ELF-1 (cell line): ENCODE data around the gene PUDP.
"Not testable (repeated sequence)": the region's sequence is repeated elsewhere in the genome, so short reads cannot be mapped to it uniquely, and the experiment has no call there.

ENCODE experiments used
- DNase-seq: peaks from one replicate; pipeline ENCODE4 v3.0.0-alpha.2; 2016; ENCODE audit warnings: low read depth, low spot score

PUDP gene

GRCh38 chrX:7109838-7110793 is 37.8 kb downstream of the PUDP start:
- DNase-seq, result peak; percentile 58

DNA sequence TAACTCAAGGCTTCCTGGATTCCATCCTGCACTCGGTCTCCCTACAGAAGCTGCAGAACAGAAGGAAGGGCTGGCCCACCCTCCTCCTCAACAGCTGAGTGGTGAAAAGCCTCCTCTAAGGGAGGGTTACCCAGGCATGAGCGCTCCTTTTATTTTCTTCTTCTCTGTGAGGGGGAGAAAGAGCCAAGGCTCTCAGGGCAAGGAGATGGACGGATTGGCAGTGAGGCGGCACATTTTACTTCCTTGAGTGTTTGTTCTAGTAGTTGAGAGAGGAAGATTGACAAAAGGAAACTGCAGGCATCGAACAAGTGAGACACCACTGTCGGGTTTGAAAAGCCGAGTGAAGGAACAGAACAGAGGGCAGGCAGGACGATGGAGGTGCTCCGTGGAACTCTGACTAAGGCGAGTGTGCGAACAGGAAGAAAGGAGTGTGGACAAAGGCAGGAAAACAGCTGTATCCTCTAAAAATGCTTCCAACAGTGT is 38.9 kb downstream of the PUDP start:
- no peak for DNase-seq

DNA sequence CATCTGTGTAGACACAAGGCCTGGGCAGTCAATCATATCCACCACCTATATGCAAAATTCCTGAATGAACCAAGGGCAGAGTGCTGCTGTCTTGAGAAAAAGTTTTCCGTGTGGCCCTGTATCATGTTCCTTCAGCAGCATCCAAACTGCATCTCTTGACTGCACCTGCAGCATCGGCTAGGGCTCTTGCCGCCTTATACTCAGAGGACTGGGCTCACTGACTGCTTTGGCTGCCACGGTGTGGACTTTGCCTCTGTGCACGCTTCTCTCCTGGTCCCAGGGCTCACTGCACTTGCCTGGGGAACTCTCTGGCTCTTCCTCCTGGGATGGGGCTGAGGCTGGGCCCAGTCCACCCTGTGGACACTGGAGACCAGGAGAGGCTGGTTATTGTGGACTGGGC is 39.9 kb downstream of the PUDP start:
- DNase-seq, result no peak

DNA sequence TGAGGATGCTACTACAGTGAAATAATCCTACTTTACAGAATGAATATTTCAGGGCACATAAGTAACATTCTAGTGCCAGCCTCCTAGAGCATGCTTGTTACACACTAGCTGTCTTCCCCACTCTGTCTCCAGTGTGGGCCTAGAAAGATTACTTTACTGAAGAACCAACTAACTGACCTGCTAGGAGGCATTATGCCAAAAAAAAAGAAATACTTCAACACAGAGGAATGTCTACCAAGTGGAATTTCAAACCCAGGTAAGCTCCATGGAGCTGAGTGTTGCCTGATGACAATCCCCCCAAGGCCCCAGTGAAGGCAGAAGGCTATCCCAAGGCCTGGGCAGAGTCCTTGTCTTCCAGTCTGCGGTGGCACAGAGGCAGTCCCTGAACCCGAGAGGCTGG is 41.3 kb downstream of the PUDP start:
- DNase-seq, result no peak

DNA sequence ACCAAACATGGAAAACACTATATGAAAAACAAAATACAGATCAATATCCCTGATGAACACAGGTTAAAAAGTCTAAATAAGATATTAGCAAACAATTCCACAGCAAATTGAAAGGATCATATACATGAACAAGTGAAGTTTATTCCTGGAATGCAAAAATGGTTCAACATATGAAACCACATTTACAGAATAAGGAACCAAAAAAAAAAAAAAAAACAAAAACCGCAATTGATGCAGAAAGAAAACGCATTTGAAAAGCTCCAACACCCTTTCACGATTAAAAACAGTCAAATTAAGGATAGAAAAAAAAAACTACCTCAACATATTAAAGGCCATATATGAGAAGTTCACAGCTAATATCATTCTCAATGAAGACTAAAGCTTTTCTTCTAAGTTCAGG is 45.8 kb downstream of the PUDP start:
- no peak for DNase-seq

- peak; percentile 29 for DNase-seq
These were observed 47.9 kb downstream of the PUDP start for GRCh38 chrX:7100022-7100421.

- not testable (repeated sequence) for DNase-seq
These were observed 52.3 kb downstream of the PUDP start for GRCh38 chrX:7095657-7096056.

- DNase-seq, result no peak
These were observed 54.6 kb downstream of the PUDP start for GRCh38 chrX:7093305-7093704.

DNA sequence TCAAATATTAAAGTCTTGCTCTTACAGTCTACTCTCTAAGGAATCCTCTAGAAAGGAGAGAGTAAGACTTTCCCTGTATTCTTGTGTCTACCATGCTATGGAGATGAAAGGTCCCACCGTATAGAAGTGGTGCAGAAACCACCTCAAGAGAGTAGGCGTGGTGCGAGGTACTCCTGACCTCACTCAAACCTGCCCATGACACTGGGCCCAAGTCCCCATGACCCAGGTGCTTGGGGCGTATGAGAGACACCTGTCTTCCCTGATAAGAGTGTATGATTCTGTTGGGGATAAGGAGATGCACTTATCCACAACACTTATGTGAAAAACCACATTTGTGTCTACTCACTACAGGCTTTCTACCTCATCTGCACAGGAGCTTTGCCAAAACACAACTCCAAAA is 55.4 kb downstream of the PUDP start:
- no peak for DNase-seq

DNA sequence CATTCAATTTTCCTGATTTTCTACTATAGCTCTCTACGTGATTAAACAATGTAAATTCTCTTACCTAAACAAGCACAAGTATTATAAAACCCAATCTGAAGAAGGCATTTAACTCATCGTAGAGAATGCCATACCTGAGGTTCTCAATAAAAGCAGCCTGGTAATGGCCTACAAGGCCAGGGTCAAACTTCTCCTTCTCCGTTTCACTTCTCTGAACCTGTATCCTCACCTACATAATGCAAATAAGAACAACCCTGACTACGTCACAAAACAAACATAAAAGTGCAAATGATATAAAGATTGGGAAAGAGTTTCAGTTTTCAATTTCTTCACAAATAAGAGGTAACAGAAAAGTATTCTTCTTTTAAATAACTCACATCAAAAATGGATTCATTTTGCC is 56.0 kb downstream of the PUDP start:
- no peak for DNase-seq

DNA sequence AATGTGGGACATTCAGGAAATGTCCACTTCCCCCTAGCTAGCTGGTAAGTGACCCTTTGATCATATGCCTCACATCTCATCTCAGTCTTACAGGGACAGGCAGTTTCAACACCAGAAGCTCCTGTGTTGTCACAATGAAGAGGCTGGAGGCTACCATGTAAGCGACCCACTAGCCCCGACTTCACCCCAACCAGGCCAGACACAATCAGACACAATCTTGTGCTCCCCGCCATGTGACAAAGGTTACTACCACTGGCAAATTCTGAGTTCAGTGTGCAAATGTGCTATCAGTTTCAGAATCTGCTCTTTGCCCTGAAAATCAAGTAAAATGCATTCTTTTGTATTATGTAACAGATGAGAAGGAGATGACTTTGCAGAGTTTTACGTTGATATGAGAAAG is 57.3 kb downstream of the PUDP start:
- DNase-seq, result no peak

DNA sequence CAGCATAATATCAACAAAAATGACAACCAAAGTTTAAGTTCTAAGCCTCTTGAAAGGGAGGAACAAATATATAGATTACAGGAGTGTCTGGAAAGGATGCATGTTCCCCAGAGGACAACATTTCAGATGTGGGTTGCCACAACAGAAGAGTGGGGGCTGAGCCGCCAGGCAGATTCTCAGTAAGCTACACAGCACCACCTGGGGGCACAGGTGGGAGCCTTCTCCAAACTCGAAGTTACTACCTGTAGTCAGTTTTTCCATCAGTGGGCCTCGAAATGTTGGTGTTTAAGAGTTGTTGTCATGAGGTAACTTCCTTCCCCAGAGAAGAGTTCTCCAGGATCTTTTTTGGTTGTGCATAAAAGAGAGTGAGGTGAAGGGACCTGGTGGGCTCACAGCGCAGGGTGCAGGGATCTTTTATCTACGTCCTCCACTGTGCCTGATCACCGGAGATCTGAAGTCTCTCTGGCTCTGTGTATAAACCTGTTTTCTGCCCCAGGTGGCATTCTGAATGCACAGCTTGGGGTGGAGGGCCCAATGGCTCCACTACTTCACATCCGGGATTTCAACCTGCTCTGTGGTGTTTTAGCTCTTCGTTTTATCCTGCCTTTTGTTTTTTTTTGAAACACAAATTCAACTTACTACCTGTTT is 58.9 kb downstream of the PUDP start:
- DNase-seq, result peak; percentile 50

GRCh38 chrX:7086384-7086783 is 61.6 kb downstream of the PUDP start:
- peak; percentile 40 for DNase-seq

DNA sequence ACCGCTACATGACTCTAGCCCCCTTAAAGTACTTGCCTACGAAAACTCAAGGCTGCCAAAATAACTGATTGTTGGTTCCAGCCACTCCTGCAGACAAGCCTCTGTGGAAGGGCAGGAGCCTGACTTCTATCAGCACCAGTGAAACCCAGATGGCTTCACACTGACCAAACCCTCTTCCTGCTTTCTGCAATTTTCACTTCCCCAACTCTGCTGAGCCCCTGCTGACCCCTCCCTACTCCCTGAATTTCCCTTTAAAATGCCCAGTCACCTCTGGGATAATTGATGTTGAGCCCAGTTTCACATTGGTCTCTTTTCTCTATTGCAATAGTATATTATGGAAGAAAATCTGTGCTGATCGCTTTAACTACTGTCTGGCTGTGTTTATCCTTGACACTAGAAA is 62.1 kb downstream of the PUDP start:
- DNase-seq, result no peak

DNA sequence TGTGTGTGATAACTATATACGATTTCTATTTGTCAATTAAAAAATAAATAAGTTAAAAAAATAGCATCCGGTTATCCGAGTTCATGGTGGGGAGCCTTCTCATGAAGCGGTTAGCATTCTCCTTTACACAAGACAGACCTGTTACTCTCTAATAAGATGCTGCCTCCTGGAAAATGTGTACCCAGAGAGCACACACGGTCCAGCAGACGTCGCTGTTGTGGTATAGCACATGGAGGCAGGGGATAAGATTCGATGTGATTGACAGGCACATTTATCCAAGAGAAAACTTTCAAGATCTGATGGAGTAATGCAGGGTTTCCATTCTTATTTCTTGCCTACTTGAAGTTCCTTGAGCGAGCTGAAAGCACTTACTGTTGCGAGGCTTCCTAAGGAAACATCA is 63.1 kb downstream of the PUDP start:
- no peak for DNase-seq

GRCh38 chrX:7083468-7084396 is 64.2 kb downstream of the PUDP start:
- DNase-seq, result peak; percentile 16

- DNase-seq, result no peak
These were observed 64.9 kb downstream of the PUDP start for GRCh38 chrX:7083021-7083420.

DNA sequence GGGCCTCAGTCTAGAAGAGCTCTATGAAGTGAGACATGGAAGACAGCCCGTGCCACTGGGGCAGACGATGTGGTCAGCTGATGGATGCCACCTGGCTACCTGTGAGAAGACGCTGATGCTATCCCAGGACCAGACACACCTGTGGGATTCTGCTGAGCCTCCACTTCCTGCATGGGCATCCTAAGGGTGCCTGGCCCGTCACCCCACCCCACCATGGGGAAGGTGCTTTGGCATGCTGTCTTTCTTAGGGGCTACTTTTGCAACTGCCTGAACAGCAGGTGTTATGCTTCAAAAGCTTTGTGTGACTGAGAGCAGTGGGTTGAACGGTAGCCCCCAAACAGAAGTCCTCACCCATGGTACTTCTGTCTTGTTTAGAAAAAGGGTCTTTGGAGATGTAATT is 65.4 kb downstream of the PUDP start:
- DNase-seq, result no peak

DNA sequence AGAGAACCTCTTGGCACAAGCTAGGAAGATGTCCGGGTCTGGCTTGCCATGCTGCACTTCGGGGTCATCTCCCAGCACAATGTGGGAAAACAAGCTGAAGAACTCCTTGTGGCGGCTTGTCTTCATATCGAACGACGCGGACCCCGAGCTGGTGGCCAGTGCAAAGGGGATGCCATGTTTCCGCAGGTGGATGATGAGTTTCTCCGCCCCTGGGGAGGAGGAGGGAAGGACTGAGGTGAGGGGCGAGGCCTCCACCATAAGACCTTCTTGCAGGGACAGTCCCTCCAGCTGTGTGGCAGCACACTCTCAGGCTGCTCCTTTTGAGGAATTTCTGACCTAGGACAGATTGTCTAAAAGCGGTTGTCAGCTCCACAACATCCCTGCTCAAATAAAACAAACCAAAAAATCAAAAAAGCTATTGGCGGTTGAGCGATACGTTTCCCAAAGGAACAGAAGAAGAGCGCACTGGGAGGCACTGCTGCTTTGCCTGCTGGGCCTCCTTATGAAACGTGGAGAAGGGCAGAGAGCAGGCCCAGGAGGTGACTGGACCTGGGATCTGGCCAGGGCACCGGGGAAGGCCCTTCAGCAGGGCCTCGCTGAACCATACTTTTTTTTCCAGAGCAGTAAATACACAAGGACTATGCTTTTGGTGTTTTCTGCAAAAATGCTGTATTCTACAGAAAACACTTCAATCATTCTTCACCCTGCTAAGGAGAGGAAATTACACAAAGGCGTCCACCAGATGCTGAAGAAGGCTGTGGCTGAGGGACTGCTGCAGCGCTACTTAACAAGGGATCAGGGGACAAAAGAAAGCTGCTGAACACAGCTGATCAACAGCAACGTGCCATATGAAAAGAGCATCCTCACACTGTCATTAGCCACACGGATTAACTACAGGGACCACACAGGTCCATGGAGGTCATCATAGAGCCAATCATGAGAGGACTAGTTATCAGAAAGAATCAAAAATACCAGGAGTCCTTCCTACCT is 70.4 kb downstream of the PUDP start:
- DNase-seq, result no peak

- DNase-seq, result no peak
These were observed 71.7 kb downstream of the PUDP start for GRCh38 chrX:7076245-7076661.

DNA sequence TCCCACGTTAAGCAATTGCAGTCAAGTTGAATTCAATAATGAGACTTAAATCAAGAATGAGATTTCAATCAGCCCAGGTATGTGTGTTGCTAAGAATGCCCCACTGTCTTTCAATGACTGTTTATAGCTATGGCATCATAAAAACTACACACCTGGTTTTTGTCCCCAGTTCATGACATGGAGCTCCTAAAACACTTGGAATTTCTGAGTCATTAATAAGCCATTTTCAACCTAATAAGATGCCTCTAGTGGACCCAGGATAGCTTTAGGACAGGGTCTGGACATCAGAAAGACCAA is 73.1 kb downstream of the PUDP start:
- DNase-seq, result no peak
